HG03196 (cell line): ENCODE data around the gene ZDHHC14.
"Not testable (repeated sequence)": the region's sequence is repeated elsewhere in the genome, so short reads cannot be mapped to it uniquely, and the experiment has no call there.

Experiments used
- ATAC-seq: cut with Tn5 transposase; IDR thresholded peaks from one replicate; pipeline ENCODE4 v1.9.1; 2021; ENCODE audit not compliant: unreplicated experiment

ZDHHC14 gene

GRCh38 chr6:157590654-157591053 is 209.7 kb downstream of the ZDHHC14 start:
- ATAC-seq, result not testable (repeated sequence)

- no peak for ATAC-seq
Measured at GRCh38 chr6:157592541-157592940, 211.6 kb downstream of the ZDHHC14 start.

GRCh38 chr6:157592980-157593379 is 212.0 kb downstream of the ZDHHC14 start:
- ATAC-seq, result no peak

GRCh38 chr6:157593596-157593995 is 212.6 kb downstream of the ZDHHC14 start:
- no peak for ATAC-seq

GRCh38 chr6:157594292-157594691 is 213.3 kb downstream of the ZDHHC14 start:
- ATAC-seq, result no peak

- ATAC-seq, result no peak
Measured at GRCh38 chr6:157595768-157596167, 214.8 kb downstream of the ZDHHC14 start.

- ATAC-seq, result no peak
Measured at GRCh38 chr6:157596461-157596860, 215.5 kb downstream of the ZDHHC14 start.

- no peak for ATAC-seq
Measured at GRCh38 chr6:157596886-157597285, 215.9 kb downstream of the ZDHHC14 start.

- ATAC-seq, result peak; percentile 60
Measured at GRCh38 chr6:157597461-157598312, 216.7 kb downstream of the ZDHHC14 start.

- no peak for ATAC-seq
Measured at GRCh38 chr6:157599191-157599590, 218.2 kb downstream of the ZDHHC14 start.

GRCh38 chr6:157600807-157601206 is 219.8 kb downstream of the ZDHHC14 start:
- no peak for ATAC-seq

- ATAC-seq, result no peak
Measured at GRCh38 chr6:157602521-157603295, 221.7 kb downstream of the ZDHHC14 start.

- ATAC-seq, result no peak
Measured at GRCh38 chr6:157603314-157603940, 222.4 kb downstream of the ZDHHC14 start.

- ATAC-seq, result no peak
Measured at GRCh38 chr6:157603971-157604370, 223.0 kb downstream of the ZDHHC14 start.

GRCh38 chr6:157604816-157605215 is 223.8 kb downstream of the ZDHHC14 start:
- no peak for ATAC-seq

- no peak for ATAC-seq
Measured at GRCh38 chr6:157605484-157605883, 224.5 kb downstream of the ZDHHC14 start.

- no peak for ATAC-seq
Measured at GRCh38 chr6:157606516-157606915, 225.5 kb downstream of the ZDHHC14 start.

- ATAC-seq, result no peak
Measured at GRCh38 chr6:157607317-157608109, 226.5 kb downstream of the ZDHHC14 start.

- ATAC-seq, result no peak
Measured at GRCh38 chr6:157608221-157609075, 227.5 kb downstream of the ZDHHC14 start.

- no peak for ATAC-seq
Measured at GRCh38 chr6:157609117-157609516, 228.1 kb downstream of the ZDHHC14 start.
